GM21786 (cell line): Measurements from ENCODE around the gene NCF1.
"Not testable (repeated sequence)": the region's sequence is repeated elsewhere in the genome, so short reads cannot be mapped to it uniquely, and the experiment has no call there.

Experiments
- ATAC-seq: cut with Tn5 transposase; IDR thresholded peaks from one replicate; pipeline ENCODE4 v1.9.1; 2021; ENCODE audit not compliant: unreplicated experiment

Gene NCF1

GRCh38 chr7:74783595-74783994 is 9.8 kb downstream of the NCF1 start:
- ATAC-seq = not testable (repeated sequence)

- ATAC-seq = peak; percentile 87
These were observed 14.7 kb downstream of the NCF1 start for GRCh38 chr7:74788369-74789150.

GRCh38 chr7:74789200-74789736 is 15.5 kb downstream of the NCF1 start:
- not testable (repeated sequence) for ATAC-seq

- not testable (repeated sequence) for ATAC-seq
These were observed 24.2 kb downstream of the NCF1 start for GRCh38 chr7:74797848-74798622.

GRCh38 chr7:74798644-74799043 is 24.8 kb downstream of the NCF1 start:
- not testable (repeated sequence) for ATAC-seq

- ATAC-seq = not testable (repeated sequence)
These were observed 42.1 kb downstream of the NCF1 start for GRCh38 chr7:74815882-74816281.

- ATAC-seq = peak; percentile 65
These were observed 46.5 kb downstream of the NCF1 start for GRCh38 chr7:74820146-74820805.

GRCh38 chr7:74821259-74821658 is 47.4 kb downstream of the NCF1 start:
- not testable (repeated sequence) for ATAC-seq

- ATAC-seq = not testable (repeated sequence)
These were observed 56.1 kb downstream of the NCF1 start for GRCh38 chr7:74829959-74830358.

- not testable (repeated sequence) for ATAC-seq
These were observed 56.6 kb downstream of the NCF1 start for GRCh38 chr7:74830411-74830810.
